ENCODE results near the gene ZNF618.
A peak's percentile ranks its signal among the peaks of the same experiment; 100 is the strongest.

ZNF618 gene

GRCh38 chr9:114021578-114021977 is 145.5 kb downstream of the ZNF618 start:
- ChIA-PET POLR2A (no interaction called here), CTCF (no interaction called here)
- TF ChIP-seq CTCF (IDR thresholded peaks at IDR 0.05; ENCODE audit: control extremely low read depth, extremely low read depth, low read depth, missing control alignments), result no peak
- DNase-seq (ENCODE audit: extremely low spot score), result no peak

GRCh38 chr9:114023961-114024360 is 147.9 kb downstream of the ZNF618 start:
- TF ChIP-seq CTCF (IDR thresholded peaks at IDR 0.05; ENCODE audit: control extremely low read depth, extremely low read depth, low read depth, missing control alignments), result no peak
- ChIA-PET POLR2A (no interaction called here), CTCF (no interaction called here)
- DNase-seq (ENCODE audit: extremely low spot score), result no peak

GRCh38 chr9:114025196-114025753 is 149.2 kb downstream of the ZNF618 start:
- DNase-seq (ENCODE audit: extremely low spot score), result no peak
- ChIA-PET POLR2A (no interaction called here), CTCF (interaction anchor here (1.2 kb wide), 1 partner anchor 85 kb away, joined by 3 read pairs; no protein-coding TSS in a partner anchor)
- no peak for TF ChIP-seq CTCF (IDR thresholded peaks at IDR 0.05; ENCODE audit: control extremely low read depth, extremely low read depth, low read depth, missing control alignments)

- ChIA-PET POLR2A (no interaction called here), CTCF (interaction anchor here (1.1 to 1.2 kb wide), 2 partner anchors 29 to 85 kb away, joined by 3 read pairs; no protein-coding TSS in a partner anchor)
- DNase-seq (ENCODE audit: extremely low spot score), result no peak
- TF ChIP-seq CTCF (IDR thresholded peaks at IDR 0.05; ENCODE audit: control extremely low read depth, extremely low read depth, low read depth, missing control alignments), result no peak
Measured at GRCh38 chr9:114025760-114026159, 149.7 kb downstream of the ZNF618 start.

GRCh38 chr9:114026335-114026734 is 150.2 kb downstream of the ZNF618 start:
- CTCF ChIA-PET, result interaction anchor here (1.1 to 1.2 kb wide), 2 partner anchors 29 to 84 kb away, joined by 3 read pairs; no protein-coding TSS in a partner anchor
- no peak for TF ChIP-seq CTCF (IDR thresholded peaks at IDR 0.05; ENCODE audit: control extremely low read depth, extremely low read depth, low read depth, missing control alignments)
- POLR2A ChIA-PET, result no interaction called here
- DNase-seq (ENCODE audit: extremely low spot score), result no peak

GRCh38 chr9:114027159-114027862 is 151.2 kb downstream of the ZNF618 start:
- no peak for TF ChIP-seq CTCF (IDR thresholded peaks at IDR 0.05; ENCODE audit: control extremely low read depth, extremely low read depth, low read depth, missing control alignments)
- POLR2A ChIA-PET, result no interaction called here
- CTCF ChIA-PET, result interaction anchor here (0.9 to 1.1 kb wide), 2 partner anchors 30 to 55 kb away, joined by 3 read pairs; no protein-coding TSS in a partner anchor
- DNase-seq (ENCODE audit: extremely low spot score), result peak; percentile 12
